GM18526 (cell line): Measurements from ENCODE around the gene ATG4D.
A peak's percentile ranks its signal among the peaks of the same experiment; 100 is the strongest.

Experiments used
- POLR2A ChIP-seq: IDR thresholded peaks from 3 replicates; pipeline ENCODE4 v1.6.1; 2011; ENCODE audit not compliant: insufficient read length; ENCODE audit errors: extremely low read depth

ATG4D gene

DNA sequence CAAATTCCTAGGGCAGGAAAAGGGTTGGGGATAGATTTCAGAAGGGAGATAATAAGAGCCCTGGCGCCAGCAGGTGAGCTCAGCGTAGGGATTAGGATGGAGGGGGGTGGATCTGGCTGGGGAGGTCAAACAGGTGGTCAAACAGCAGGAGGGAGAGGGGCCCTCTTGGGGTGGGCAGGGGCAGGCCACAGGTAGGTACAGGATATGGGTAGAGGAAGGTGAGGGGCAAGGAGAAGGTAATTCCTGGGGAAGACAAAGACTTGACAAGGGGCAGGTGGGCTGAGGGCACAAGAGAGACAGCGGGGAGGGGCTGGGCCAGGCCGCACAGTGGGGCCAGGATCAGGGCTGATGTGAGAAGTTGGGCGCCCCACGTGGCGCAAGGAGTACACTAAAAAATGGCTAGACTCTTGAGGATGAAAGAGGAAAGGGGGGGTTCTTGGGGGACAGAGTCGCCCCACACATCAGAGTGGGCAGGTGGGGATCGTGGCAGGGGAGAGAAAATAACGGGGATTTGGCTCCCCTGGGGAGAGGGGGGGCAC lies 21.4 kb downstream of the ATG4D start:
- TF ChIP-seq POLR2A, result no peak

DNA sequence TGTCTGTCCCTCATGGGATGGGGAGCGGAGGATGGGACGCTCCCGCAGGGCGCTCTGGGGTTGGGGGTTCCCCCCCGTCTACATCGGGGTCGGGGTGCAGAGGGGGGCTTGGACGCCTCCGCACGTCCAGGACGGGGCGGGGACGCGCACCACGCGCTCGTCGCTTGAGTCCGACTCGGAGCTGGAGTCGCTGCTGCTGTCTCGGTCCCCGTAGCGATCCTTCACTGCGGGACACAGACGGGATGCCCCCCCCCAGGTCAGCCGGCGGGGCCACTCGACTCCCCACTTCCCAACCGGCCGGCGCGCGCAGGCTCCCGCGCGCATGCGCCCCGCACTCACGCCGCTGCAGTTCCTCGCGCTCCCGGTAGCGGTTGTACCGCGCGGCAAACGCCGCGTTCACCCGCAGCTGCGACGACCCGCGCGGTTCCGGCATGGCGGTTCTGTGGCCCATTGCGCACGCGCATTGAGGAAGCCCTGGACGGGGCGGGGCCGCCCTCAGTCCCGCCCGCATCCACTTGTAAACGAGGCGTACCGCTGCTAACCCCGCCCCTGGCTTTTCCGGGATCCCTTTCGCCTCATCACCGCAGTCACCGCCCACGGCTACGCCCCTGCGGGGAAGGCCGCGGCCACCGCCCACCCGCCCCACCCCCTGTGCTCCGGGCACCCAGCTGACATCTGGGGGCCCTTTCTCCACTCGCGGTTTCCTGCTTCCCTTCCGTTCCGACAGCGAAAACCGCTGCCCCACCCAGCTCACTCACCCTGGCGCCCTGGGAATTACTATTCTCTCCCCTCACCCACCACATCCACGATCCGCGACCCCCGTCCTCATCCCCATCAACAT lies 22.1 kb downstream of the ATG4D start, which contains the start of gene KRI1:
Gene KRI1, minus strand, starts transcription at position 444 of the 841 bp plus-strand sequence. Its CDS starts 11 bp downstream, at position 433.
- peak; percentile 86 for TF ChIP-seq POLR2A

DNA sequence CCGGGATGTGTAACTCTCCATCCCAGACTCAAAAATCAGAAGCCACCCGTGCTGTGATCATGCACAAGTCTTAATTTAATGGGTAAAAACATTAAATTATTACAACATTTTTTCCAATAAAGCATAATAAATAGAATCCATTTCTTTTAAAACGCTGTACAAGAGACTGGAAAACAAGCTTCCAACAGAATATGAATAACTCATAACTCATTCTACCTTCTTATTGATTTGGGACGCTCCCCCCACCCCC lies 22.6 kb downstream of the ATG4D start:
- no peak for TF ChIP-seq POLR2A

DNA sequence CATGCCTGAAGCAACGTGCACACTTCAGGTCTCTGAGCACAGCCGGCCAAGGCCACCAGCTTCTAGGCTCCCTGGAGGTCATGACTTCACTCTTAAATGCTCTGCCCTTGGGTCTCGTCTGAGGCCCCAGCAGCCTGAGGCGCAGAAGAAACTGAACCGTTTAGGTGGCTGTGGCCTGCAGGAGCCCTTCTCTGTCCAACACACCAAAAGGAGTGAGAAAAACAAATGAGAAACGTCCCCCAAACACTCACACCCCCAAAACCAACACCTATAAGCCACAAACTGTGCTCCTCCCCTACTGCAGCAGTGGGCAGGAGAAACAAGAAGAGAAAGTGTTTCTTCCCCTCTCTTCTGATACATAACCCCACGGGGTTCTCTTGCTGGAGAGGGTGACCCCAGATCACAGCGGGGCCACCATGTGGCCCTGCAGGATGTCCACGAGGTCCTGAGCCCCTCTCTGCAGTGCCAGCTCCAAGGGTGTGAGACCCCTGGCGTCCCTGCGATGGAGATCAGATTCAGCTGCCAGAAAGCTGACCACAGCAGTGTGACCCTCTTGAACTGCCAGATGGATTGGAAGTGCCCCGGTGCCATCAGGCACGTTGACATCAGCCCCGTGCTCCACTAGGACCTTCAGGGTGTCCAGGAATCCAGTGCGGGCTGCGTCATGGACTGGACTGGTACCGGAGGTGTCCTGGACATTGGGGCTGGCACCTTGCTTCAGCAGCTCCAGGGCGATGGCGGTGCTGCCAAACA lies 23.1 kb downstream of the ATG4D start:
- TF ChIP-seq POLR2A, result no peak

DNA sequence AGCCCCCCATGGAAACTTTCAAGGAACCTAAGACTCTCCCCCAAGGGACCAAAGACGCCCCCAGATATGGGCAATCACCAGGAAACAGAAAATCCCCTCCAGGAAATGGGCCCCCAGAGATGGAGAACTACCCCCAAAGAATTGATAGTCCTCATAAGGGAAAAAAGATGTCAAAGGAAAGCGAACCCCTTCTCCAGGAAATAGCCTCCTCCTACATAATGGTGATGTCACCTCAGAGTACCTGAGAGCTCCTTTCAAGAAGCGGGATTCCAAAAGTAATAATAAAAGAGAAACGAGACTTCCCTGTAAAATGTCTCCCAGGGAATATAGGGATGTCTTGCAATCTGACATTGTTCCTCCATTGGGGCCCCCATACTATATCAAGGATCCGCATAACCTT lies 24.0 kb downstream of the ATG4D start:
- no peak for TF ChIP-seq POLR2A

DNA sequence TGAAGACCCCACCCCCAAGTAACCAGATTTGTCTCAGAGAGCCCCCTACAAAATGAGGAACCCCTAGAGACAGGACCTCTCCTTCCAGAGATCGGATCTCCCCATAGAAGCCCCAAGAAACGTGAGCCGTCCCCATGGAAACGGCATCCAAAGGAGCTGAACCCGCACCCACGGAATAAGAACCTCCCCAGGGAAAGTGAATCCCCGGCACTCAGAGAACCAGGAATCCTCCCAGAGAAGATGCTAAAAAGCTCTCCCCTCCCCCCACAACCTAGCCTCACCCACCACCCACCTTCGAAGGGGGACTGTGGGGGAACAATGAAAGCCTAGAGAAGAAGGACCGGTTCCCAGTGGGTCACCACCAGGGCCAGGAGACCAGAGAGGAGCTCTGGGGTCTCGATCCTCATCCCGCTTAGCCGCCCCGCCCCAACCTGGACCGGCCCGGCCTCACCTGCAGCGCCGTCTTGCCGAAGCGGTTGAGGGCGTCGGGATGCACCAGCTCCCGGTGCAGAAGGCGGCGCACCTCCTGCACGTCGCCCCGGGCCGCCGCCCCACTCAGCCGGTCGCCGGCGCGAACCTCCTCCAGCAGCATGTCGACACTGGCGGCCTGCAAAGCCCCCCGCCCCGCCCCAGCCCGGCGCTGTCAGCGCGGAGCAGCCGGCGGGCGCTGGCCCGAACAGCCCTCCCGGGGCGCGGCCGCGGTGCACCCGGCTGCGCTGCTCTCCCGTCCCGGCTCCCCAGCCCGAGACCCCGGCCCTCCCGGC lies 24.5 kb downstream of the ATG4D start:
- TF ChIP-seq POLR2A, result no peak

DNA sequence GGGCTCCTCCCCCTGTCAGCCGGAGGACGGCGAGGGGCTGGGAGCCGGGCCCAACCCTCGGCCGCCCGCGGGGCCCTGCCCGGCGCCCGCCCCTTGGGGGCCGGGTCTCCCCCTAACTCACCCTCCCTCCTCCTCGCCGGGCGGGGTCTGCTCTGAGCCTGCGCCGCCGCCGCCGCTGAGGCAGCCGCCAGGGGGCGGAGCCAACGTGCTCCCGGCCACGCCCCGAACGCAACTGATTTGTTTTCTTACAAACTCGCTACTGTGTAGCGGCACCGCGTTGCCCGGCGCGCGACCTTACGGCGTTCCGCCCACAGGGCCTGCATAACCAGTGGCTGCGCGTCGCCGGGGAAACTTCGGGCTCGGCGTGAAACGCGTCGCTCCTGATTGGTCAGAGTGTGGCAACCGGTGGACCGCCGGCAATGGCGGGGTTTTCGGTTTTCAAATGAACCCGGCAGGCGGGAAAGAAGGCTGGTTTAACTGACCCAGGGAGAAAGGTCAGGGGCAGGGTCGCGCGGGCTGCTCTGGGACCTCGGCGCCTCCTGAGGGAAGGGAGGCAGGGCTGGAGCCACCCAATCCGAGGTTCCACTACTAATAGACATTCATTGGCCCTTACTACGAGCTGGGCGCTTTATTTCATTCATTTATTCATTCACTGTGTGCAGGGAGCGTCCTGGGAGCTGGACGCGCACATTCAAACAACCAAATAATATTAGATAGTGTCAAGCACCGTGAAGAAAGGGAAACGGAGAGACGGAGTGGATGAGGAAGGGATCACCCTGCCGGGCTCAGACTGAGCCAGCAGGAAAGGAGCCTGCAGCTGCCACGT lies 25.3 kb downstream of the ATG4D start, which contains the start of gene CDKN2D:
Gene CDKN2D, minus strand, starts transcription at position 154 of the 826 bp plus-strand sequence. CDS start 326 bp downstream, outside the sequence.
- TF ChIP-seq POLR2A, result peak; percentile 33

DNA sequence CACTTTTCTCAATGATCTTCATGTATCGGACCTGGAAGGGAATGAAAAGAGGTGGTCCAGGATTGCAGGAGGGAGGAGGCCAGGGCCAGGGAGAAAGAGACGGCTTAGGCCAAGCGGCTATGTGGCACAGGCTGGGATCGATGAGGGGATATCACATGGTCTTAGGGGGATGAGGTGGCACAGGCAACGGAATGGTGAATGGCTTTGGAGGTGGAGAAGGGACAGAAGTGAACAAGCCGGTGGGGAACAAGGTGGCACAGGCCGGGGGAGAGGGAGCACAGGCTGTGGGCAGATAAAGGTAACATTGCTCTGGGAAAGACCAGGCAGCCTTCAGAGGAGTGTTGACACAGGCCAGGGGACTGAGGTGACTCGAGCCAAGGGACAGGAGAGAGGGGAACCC lies 30.8 kb downstream of the ATG4D start:
- no peak for TF ChIP-seq POLR2A

DNA sequence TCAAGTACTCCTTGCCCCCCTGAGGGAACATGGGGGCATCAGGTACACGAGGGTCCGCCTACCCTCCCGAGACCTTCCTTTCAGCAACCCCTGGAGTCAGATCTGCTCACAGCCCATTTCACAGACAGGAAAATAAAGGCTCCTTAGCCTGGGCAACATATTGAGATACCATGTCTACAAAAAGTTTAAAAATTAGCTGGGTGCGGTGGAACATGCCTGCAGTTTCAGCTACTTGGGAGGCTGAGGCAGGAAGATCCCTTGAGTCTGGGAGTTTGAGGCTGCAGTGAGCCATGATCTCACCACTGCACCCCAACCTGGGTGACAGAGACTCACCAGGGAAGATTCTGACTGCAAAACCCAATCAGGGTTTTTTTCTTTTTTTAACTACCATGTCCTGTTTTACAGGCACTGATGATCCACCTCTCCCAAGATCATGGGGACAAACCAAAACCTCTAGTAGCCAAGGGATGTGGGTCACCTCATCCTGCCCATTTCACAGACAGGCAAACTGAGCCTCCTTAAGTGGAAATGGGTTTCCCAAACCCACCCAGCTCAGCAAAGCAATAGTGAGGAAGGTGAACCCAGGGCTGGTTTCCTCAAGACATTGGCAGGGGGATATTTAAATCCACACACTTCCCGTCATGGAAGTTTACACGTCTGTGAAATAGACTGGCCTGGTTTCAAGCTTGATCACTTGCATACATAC lies 31.5 kb downstream of the ATG4D start:
- no peak for TF ChIP-seq POLR2A

DNA sequence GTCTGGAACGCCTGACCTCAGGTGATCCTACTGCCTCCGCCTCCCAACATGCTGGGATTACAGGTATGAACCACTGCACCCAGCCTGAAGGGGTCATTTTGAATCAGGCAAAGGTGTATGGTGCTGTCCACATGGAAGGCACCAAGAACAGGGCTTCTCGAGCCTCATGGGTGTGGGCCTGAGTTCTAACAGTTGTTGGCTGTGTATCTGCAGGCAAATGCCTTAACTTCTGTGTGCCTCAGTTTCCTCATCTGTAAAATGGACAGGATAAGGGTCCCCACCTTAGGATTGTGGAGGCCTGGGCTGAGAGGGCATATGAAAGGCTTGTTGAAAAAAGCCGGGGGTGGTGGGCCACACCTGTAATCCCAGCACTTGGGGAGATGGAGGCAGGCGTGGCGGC lies 34.2 kb downstream of the ATG4D start:
- TF ChIP-seq POLR2A, result no peak

DNA sequence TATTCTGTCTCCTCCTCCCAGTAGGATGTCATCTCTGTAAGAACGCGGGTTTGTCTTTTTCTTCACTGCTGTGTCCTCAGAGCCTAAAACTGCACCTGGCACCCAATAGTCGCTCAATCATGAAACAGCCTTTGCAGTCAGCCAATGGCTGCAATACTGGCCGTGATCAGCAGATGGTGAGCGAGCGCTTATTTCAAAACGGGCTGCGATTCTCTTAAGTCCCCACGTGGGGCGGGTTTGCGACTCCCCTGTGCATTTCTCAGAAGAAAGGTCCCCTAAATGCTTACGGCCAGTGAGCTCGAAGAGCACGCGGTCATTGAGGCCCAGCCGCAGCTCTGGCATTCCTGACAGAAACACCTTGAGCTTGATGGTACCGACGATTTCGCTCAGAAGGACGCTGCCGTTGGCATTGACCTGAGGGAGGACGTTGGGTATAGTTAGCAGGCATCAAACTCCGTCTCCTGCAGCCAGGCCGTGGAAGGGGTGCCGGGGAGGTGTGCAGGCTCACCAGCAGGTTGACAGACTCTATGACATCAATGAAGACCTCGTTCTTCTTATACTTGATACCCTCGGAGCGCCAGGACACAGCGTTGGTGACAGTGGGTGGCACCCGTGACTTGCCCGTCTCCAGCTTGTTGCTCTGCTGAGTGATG lies 37.4 kb downstream of the ATG4D start:
- TF ChIP-seq POLR2A, result no peak

DNA sequence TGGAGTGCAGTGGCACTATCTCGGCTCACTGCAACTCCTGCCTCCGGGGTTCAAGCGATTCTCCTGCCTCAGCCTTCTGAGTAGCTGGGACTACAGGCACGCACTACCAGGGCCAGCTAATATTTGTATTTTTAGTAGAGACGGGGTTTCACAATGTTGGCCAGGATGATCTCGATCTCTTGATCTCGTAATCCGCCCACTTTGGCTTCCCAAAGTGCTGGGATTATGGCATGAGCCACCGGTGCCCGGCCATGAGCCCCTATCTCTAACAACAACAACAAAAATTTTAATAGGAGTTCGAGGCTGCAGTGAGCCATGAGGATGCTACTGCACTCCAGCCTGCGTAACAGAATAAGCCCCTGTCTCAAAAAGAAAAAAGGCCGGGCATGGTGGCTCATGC lies 38.4 kb downstream of the ATG4D start:
- TF ChIP-seq POLR2A, result no peak

DNA sequence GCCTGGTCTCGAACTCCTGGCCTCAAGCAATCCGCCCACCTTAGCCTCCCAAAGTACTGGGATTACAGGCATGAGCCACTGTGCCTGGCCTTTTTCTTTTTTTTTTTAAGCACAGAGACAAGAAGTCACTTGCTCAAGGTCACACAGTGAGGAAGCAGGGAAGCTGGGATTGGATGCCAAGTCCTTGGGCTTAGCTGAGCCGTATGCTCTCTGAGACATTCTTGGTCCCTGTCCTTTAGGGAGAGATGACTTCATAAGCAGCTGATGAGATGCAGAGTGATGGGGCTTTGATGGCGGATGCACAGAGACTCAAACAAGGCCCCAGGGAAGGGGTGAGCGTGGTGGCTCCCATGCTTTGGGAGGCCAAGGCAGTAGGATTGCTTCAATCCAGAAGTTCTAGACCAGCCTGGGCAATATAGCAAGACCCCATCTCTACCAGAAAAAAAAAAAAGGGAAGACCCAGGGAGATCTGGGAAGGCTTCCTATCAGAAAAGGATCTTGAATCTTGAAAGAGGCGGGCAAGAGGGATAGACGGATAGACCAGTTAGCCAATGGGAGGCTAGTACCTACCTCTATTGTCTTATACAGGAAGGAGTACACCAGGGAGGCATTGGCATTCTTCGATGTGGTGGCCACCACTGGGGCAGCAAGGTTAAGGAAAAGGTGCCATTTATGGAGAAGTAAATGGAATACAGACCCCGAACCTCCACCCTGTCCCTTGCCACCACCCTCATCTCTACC lies 39.5 kb downstream of the ATG4D start:
- TF ChIP-seq POLR2A, result no peak
